ENCODE results near the gene LILRA6. TPM values are rescaled to one million over a fixed set of nuclear protein-coding genes. Genes with fewer than 3 reads are reported as not detected.

LILRA6 gene
- total RNA-seq, 2 experiments from 2014 or later = not detected

- Histone ChIP-seq H3K4me2 (ENCODE audit: low read length) (peak within 1 kb of the TSS; percentile 97), H3K9me2 (ENCODE audit: insufficient read depth, low read length) (no peaks in the 10 kb centered on the region), H3K27ac (ENCODE audit: low read depth, low read length, poor library complexity, severe bottlenecking) (peak within 1 kb of the TSS; percentile 82), H3K79me2 (ENCODE audit: insufficient read depth, low read depth, low read length) (peaks cover 21% of the 10 kb centered on the region; the same call in 1 of the 2 replicates), H3K36me3 (ENCODE audit: insufficient read depth, low read length) (peaks cover 27% of the 10 kb centered on the region), H3K4me3 (ENCODE audit: low read depth, low read length, poor library complexity, severe bottlenecking) (peak within 1 kb of the TSS; percentile 76), H3K9me3 (ENCODE audit: low read length) (no peaks in the 10 kb centered on the region), H3K4me1 (ENCODE audit: insufficient read depth, low read length, poor library complexity, severe bottlenecking) (peaks cover 25% of the 10 kb centered on the region), H2AFZ (ENCODE audit: low read length) (peak within 1 kb of the TSS; percentile 23), H4K20me1 (ENCODE audit: insufficient read depth, low read length) (no peaks in the 10 kb centered on the region)
- ChIA-PET CTCF (ENCODE audit: unreplicated experiment) (no interaction called here), POLR2A (interaction anchor here (0.6 to 1.3 kb wide), 2 partner anchors 10 to 878 kb away, joined by 4 to 8 read pairs; partner anchors contain the start of gene RPS9)
- no TSS peak for BruUV-seq (replicated peaks)
- peak; percentile 93 for DNase-seq (ENCODE audit: low spot score)
- intact Hi-C loops (cut with micrococcal nuclease; ENCODE audit: unreplicated experiment) = loop anchor here (1.0 to 2.0 kb wide), 2 partner anchors 9 to 32 kb away; partner anchors contain the start of genes LENG1 and RPS9
- TF ChIP-seq CTCF (conservative IDR thresholded peaks at IDR 0.05; ENCODE audit: low read length) (no peak), EZH2phosphoT487 (IDR thresholded peaks at IDR 0.05; ENCODE audit: borderline replicate concordance, low read depth, low read length) (no peak)
Observed at GRCh38 chr19:54191011-54191810, 51.4 kb downstream of the LILRA6 start, which contains the start of gene TSEN34. TSEN34 (plus strand) TSS chr19:54191308; CDS start chr19:54191365, 57 bp downstream.

DNA sequence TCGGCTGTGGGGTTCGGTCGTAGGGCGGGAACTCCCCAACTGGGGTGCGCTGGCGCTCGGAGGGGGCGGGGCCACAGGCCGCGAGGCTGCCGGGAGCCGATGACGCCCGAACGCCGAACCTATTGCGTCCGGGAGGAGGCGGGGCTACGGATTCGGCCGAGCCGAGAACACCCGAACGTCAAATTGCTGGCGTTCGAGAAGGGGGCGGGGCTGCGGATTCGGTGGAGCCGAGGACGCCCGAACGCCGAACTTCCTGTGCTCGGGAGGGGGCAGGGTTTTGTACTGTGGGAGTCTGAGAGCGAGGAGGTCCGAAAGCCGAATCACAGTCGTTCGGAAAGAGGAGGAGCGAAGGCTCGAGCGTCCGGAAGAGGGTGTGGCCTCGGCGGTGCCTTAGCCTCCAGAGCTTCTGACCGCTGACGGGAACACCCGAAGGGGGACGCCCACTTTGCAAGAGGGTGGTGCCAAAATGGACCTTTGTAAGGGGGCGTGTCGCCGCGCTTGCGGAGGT lies 52.0 kb downstream of the LILRA6 start:
- peak; percentile 99 for DNase-seq (ENCODE audit: low spot score)
- Histone ChIP-seq H3K36me3 (ENCODE audit: insufficient read depth, low read length) (peaks cover 25% of the 10 kb centered on the region), H2AFZ (ENCODE audit: low read length) (peak overlapping the region; percentile 23), H3K9me2 (ENCODE audit: insufficient read depth, low read length) (no peaks in the 10 kb centered on the region), H3K79me2 (ENCODE audit: insufficient read depth, low read depth, low read length) (peaks cover 21% of the 10 kb centered on the region; the same call in 1 of the 2 replicates), H3K4me3 (ENCODE audit: low read depth, low read length, poor library complexity, severe bottlenecking) (peak overlapping the region; percentile 76), H3K4me1 (ENCODE audit: insufficient read depth, low read length, poor library complexity, severe bottlenecking) (peaks cover 25% of the 10 kb centered on the region), H3K4me2 (ENCODE audit: low read length) (peak overlapping the region; percentile 97), H3K27ac (ENCODE audit: low read depth, low read length, poor library complexity, severe bottlenecking) (peak overlapping the region; percentile 82), H4K20me1 (ENCODE audit: insufficient read depth, low read length) (no peaks in the 10 kb centered on the region), H3K9me3 (ENCODE audit: low read length) (no peaks in the 10 kb centered on the region)
- CTCF ChIA-PET (ENCODE audit: unreplicated experiment) = no interaction called here
- no TSS peak for BruUV-seq (replicated peaks)
- POLR2A ChIA-PET = interaction anchor here (0.6 kb wide), 1 partner anchor 879 kb away, joined by 4 read pairs; no protein-coding TSS in a partner anchor
- intact Hi-C loops (cut with micrococcal nuclease; ENCODE audit: unreplicated experiment) = loop anchor here (1.0 to 2.0 kb wide), 2 partner anchors 10 to 32 kb away; partner anchors contain the start of genes LENG1 and RPS9
- TF ChIP-seq CTCF (conservative IDR thresholded peaks at IDR 0.05; ENCODE audit: low read length) = no peak
- no peak for TF ChIP-seq EZH2phosphoT487 (IDR thresholded peaks at IDR 0.05; ENCODE audit: borderline replicate concordance, low read depth, low read length)
